ENCODE measurements around the gene TMEM37.

Gene TMEM37

DNA sequence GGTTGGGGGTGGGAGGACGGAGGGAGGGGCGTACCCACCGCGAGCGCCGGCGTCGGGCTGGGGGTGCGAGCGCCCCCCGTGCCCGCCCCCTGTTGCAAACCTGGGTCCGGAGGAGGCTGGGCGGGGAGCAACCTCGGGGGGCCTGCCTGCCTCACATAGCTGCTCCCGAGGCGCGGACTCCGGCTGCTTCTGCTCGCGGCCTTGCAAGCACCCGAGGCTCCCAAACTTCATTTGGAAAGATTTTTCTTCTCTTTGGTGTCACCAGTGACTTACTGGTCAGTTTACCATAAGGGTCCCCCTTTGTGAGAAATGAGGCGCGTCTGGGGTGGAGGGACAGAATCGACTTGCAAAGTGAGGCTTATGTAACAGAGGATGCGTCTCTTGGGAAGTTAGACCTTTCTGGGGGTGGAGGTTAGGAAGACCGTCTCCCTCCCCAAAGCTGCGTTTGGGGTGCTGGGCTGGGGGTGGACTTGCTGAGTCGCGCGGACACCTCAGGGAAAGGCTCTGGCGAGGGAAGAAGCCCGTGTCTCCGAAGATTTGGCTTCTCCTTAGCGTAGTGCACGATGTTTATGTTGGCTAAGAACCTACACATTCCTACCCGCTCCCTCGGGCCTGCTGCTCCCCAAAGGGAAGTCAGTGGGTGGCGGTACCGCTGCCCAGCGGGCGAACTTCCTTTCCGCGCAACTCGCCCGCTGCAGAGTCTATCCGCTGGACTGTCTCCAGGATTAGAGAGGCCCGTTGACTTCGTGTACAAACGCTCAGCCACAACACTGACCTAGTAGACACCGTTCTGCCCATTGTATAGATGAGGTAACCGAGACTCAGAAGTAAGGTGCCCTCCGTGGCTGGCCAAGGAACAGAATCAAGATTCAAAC lies 559 bp downstream of the TMEM37 start:
- DNase-seq (ENCODE audit: extremely low spot score, insufficient read length, low read depth) (no peak), FAIRE-seq (no peak)

DNA sequence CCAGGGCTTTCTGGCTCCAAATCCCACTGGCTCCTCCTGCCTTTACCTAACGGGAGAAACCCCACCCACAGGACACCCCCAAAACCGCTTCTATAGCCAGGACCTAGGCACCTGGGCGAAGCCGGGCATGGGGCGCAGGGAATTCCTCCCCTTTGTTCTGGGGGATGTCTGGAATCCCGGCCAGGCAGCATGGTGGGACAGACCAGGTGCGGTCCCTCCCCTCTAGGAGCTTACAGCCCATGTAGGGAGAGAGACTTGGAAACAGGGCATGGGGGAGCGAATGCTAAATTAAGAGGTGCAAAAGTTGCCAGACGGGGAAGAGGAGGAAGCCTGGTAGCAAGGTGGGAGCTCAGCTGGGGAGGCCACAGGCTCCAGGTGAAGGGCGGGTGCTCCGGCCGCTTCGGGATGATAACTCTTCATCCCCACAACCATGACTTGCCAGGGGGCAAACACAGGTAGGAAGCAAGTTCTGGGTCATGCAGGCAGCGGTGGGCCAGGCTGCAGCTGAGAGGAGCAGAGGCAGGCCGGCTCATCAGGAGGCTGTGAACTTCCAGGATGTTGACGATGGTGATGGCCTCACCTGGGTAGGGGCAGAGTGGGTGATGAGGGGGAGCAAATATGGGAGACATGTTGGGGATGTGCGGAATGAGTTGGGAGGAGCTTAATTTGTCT lies 1.3 kb downstream of the TMEM37 start:
- DNase-seq (ENCODE audit: extremely low spot score, insufficient read length, low read depth) = no peak
- no peak for FAIRE-seq

DNA sequence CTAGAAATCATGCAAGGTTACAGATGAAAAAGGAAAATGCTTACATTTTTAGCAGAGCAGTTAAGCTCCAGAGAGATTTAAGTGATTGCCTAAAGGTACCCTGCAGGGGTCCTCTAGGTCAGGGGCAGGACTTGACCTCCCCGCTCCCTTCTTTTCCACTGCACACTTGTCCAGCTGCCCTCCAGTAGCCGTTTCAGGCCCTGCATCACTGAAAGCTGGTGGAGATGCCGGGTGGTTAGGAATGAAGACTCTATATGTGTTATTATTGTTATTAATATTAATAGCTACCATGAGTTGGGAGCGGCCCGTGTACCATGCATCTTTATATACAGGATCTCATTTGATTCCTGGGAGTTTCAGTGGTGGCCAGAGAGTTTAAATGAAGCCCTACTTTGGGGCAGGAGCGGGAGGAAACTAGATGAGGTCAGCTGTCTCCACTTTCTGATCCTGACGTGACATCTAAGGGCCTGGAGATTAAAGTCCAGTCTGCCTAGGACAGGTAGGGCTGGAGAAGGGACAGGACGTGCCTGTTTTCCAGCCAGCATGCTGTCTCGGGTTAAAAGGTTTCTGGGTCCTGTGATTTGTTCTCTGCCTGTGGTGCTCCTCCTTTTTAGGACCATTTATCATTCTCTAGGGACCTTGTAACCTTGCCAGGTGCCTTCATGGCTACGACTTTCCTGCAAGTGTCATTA lies 2.1 kb downstream of the TMEM37 start:
- DNase-seq (ENCODE audit: extremely low spot score, insufficient read length, low read depth) (no peak), FAIRE-seq (no peak)

DNA sequence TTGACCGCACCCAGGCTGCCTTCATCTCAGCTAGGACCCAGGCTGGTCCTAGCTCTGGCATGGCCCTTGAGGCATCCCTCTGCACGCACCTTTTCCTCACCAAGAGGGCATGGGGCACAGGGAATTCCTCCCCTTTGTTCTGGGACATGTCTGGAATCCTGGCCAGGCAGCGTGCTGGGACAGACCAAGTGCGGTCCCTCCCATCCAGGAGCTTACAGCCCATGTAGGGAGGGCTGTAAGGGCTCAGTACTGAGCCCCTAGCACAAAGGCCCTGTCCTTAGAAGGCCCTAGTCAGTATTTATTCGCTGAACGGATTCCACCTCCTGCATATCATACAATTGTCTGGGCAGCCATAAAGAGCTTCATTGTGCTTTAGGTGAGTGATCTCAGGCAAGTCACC lies 3.0 kb downstream of the TMEM37 start:
- FAIRE-seq (no peak), DNase-seq (ENCODE audit: extremely low spot score, insufficient read length, low read depth) (no peak)

DNA sequence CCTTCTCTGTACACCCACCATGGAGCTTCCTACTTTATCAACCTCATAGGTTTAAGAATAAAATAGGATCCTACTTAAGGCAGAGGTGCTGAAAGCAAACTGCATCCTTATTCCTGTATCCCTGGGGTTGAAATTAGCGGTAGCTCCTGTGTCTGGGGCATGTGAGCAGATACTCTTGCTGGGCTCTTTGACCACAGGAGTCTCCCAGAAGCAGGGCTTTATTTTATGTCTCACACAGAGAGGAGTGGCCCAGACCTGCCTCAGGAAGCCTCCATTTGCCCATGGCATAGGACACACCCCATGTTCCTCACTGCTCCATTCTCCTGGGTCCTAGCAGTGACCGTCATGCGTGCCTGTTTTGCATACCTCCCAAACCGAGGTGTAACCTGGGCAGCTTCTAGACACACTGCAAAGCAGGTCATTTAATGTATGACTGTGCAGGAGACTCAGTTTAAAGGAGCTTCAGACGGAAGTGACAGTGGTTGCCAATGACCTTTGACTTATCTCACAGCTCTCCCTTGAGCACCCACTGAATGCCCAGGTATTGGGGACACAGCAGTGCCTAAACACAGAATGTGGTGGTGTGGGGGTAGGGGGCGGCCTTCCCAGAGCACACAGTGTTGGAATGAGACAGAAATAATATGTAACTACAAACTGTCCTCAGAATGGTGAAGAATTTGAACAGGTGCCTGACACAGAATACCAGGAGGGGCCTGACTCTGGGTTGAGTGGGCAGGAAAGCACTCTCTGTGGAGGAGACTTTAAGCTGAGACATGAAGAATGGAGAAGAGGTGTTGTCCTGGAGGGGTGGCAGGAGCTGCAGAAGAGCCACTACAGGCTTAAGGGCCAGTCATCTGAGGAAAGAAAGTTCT lies 3.7 kb downstream of the TMEM37 start:
- no peak for DNase-seq (ENCODE audit: extremely low spot score, insufficient read length, low read depth)
- peak; percentile 66 for FAIRE-seq

DNA sequence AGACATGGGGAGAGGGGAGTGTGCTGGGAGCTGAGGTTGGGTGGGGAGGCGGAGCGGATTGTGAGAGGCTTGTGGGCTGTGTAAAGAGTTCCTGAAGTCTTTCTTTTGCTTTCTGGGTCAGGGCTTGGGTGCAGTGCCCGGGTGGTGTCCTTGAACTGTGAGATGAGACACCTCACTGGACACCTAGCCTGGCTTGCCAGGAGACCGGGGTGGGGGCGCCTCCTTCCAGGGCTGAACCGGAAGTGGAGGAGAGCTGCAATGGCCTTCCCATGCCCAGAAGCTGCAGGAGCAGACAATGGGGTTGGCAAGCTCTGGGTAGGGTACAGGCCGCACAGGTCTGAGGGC lies 4.3 kb downstream of the TMEM37 start:
- FAIRE-seq (no peak), DNase-seq (ENCODE audit: extremely low spot score, insufficient read length, low read depth) (no peak)

DNA sequence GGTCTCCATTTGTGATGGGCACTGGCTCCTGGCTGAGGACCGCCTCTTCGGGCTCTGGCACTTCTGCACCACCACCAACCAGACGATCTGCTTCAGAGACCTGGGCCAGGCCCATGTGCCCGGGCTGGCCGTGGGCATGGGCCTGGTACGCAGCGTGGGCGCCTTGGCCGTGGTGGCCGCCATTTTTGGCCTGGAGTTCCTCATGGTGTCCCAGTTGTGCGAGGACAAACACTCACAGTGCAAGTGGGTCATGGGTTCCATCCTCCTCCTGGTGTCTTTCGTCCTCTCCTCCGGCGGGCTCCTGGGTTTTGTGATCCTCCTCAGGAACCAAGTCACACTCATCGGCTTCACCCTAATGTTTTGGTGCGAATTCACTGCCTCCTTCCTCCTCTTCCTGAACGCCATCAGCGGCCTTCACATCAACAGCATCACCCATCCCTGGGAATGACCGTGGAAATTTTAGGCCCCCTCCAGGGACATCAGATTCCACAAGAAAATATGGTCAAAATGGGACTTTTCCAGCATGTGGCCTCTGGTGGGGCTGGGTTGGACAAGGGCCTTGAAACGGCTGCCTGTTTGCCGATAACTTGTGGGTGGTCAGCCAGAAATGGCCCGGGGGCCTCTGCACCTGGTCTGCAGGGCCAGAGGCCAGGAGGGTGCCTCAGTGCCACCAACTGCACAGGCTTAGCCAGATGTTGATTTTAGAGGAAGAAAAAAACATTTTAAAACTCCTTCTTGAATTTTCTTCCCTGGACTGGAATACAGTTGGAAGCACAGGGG lies 5.5 kb downstream of the TMEM37 start:
- FAIRE-seq = no peak

DNA sequence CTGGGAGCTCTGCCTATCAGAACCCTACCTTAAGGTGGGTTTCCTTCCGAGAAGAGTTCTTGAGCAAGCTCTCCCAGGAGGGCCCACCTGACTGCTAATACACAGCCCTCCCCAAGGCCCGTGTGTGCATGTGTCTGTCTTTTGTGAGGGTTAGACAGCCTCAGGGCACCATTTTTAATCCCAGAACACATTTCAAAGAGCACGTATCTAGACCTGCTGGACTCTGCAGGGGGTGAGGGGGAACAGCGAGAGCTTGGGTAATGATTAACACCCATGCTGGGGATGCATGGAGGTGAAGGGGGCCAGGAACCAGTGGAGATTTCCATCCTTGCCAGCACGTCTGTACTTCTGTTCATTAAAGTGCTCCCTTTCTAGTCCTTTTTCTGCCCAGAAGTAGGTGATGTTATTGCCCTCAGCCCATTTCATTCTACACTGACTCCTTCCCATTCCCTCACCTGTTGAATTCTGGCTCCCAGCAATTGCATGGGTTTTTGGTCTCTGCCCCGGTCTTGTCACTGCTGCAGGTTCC lies 6.5 kb downstream of the TMEM37 start:
- FAIRE-seq (no peak), DNase-seq (ENCODE audit: extremely low spot score, insufficient read length, low read depth) (no peak)

More for the DNA sequence above, 5.5 kb downstream of the TMEM37 start:
- no peak for DNase-seq (ENCODE audit: extremely low spot score, insufficient read length, low read depth)

DNA sequence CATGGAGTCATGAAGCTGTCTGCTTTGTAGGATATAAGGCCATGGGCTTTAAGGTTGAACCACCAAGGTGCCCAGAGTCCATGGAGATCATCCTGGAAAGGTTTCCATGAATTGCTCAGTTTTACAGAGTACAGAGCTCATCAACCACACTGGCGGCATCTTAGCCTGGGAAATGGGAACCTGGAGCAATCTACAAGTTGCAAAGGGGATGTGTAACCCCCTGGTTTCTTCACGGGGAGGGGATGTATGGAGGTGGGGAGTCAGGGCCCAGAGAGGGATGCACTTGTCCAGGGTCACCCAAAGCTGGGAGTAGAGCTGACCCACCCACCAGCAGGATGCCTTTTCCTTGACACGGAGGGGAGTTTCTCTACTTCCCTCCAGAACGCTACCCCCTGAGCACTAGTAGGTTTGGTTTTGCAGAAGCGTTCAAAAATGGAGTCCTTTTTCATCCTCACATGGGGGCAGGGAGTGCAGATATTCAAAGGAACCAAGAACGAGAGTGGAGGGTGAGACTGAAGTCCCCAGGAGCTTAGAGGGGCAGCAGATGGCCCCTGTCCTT lies 7.2 kb downstream of the TMEM37 start:
- FAIRE-seq = no peak
- DNase-seq (ENCODE audit: extremely low spot score, insufficient read length, low read depth) = no peak

DNA sequence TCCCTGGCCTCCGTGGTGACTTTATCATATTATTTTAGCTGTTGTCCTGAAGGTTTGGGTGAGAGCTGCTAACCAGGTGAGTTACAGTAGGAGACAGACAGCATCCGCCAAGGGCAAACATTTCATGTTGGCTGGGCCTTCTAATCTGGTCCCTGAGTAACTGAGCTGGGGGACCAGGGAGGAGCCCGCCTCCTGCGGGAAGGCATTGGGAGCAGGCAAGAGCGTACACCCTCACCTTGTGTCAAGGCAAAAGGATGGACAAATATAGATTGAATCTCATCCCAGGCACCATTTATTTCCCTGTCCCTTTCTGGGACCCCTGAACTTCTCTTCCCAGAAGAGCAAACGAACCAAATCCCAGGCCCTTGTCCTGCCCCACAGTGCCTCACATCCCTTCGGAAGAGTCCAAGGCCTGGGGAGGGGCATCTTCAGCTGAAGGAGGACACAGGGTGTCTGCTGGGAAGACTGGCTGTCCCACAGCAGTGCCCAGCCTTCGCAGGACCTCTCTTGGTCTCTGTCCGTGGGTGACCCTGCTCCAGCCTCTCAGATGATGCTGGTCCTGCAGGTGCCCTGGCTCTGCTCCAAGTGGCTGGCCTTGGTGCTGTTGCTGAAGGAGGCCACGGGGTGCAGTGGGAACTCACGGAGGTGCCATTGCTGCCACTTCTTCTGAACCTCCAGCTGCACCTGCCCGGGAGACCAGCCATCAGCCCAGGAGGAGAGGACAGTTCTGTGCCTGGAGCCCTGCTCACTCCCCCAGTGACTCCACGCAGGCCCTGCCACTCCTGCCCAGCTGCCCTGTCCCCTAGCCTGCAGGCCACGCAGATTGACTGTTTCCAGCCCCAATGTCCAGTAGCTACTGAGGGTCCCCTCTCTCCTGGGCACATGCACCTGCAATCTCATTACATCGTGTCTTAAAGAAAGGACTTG lies 8.2 kb downstream of the TMEM37 start:
- FAIRE-seq (no peak), DNase-seq (ENCODE audit: extremely low spot score, insufficient read length, low read depth) (no peak)

DNA sequence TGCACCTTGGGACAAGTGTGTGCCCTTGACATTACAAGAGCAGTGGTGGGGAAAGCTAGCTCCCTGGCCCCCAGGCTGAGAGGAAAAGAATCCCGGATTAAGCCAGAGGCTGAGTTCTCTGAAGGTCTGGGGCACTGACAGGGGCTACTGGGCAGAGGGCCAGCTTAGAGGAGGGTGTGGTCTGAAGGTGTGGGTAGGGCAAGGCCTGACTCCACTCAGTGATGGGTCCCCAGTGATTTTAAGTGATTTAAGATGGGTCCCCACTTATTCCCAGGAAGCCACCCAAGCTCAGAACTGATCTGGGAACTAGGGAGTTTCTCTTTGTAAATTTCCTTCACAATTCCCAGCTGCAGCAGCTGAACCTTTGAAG lies 8.8 kb downstream of the TMEM37 start:
- DNase-seq (ENCODE audit: extremely low spot score, insufficient read length, low read depth) (no peak), FAIRE-seq (no peak)

DNA sequence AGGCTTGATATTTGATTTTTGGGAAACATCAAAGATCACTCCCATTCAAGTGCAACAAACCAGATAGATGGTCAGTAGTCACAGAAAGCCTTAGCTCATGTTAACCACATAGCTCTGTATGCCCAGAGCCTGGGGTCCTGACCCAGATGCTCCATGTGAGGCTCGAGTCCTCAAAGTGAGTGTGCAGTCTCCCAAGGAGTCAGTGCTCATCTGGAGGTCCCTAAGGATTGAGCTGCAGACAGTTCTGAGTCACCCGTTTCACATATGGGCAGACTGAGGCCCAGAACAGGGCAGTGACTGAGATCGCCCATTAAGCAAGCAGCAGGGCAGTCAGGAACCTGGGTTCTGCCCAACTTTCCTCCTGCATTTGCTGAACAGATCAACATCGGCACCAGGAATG lies 9.2 kb downstream of the TMEM37 start:
- DNase-seq (ENCODE audit: extremely low spot score, insufficient read length, low read depth) = no peak
- no peak for FAIRE-seq

DNA sequence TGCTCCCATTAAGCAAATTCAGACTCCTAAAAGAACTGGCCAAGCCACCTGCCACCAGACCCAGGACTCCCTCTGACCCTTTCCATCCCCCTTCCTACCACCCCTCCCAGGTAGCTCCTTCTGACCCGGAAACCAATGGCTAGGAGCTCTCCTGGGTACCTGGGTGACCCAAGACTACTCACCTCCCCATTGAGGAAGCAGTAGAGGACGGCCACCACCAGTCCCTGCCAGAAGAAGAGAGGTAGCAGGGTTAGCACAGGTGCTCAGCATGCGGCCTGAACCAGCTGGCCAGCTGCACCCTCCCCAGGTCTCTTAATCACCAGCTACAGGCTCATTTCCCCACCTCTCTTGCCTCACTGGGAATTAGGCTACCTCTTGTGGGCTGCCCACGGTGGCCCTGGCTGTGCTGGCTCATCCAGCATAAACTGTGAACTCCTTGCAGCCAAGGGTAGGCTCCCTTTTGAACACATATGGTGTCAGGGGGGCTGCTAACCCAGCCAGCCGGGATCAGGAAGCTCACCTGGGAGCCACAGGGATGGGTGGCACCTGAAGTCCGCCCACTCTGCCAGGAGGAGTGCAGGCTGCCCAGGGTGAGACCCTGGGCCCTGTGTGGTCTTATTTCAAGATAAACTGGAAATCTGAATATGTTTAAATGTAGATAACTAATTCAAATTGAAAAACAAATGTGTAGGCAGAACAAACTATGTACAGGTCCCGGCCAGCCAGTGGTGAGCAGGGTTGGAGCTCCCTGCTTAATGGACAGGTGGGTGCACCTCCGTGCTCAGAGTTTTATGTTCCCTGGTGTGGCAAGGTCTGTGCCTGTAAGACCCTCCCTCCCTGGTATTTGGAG lies 9.9 kb downstream of the TMEM37 start:
- no peak for FAIRE-seq
- DNase-seq (ENCODE audit: extremely low spot score, insufficient read length, low read depth) = no peak

DNA sequence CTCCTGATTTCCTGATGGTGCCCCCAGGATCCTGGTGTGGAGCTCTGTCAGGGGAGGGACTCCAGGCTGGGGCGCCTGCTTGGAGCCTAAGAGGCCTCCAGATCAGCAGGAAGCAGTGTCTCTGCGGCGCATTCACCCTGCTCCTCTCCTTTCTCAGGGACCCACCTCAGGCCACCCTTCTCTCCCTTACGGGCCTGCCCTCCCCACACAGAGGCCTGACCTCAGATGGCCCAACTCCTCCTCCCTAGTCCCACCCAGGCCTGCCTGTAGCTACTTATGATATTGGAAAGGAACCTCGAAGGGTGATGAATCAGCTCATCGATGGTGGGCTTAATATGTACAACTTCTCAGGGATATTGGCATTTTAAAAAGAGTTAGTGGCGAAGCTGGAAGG lies 10.6 kb downstream of the TMEM37 start:
- DNase-seq (ENCODE audit: extremely low spot score, insufficient read length, low read depth) (no peak), FAIRE-seq (no peak)

DNA sequence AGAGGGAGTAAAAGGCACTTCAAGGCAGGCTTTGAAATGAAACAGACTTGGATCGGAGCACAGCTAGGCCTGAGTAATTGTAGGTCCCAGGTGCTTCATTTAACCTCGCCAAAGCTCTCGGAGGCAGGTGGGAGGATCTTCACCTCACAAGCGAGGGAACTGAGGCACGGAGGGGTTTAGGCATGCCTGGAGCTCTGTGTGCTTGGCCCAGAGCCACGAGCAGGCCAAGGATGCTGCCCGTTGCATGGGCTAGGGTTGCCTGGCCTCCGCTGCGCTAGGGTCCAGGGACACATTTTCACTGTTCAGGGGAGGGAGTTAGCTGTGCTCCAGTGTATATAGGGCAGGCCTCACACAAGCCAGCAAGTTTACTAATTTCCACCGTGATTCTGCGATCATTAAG lies 11.2 kb downstream of the TMEM37 start:
- DNase-seq (ENCODE audit: extremely low spot score, insufficient read length, low read depth) (no peak), FAIRE-seq (no peak)

DNA sequence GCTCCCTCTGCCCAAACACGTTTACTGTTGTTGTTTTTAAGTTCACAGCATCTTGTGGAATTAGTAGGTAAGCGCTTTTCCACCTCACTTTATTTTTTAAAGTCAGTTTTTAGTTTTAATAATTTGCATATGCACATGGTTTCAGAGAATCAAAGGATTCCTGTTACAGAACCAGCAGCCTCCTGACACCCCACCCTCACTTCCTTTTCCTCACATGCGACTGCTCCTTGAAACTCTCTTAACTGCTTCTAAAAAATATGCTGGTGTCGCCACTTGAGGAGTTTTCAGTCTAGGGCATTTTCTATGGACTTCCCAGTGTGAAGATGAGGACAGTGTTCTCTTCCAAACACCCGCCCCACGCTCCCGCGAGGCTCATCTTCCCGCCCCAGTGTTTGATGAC lies 14.4 kb downstream of the TMEM37 start:
- no peak for DNase-seq (ENCODE audit: extremely low spot score, insufficient read length, low read depth)
- FAIRE-seq = no peak
